GM19452 (cell line): ENCODE results near the gene GTF2H1.
"Not testable (repeated sequence)": the region's sequence is repeated elsewhere in the genome, so short reads cannot be mapped to it uniquely, and the experiment has no call there.

Experiments used
- ATAC-seq: cut with Tn5 transposase; IDR thresholded peaks from one replicate; pipeline ENCODE4 v1.9.1; 2021; ENCODE audit not compliant: unreplicated experiment

The GTF2H1 gene

DNA sequence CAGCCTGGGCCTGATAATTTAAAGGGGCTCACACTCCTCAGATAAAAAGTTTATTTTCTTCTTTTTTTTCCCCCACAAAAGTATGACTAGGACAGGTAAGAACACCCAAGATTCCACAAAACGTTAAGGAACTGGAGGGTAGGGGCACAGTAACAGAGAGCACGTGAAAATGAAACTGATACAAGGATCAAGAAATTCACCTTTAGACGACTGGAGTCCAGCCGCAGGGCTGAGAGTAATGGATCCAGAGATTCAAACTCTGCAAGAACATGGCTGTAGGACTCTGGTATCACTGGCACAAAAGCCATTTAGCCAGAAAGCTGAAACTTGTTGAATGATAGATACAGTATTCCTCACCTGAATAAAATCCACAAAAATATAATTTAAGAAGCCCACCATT is 4.8 kb upstream of the GTF2H1 start:
- no peak for ATAC-seq

DNA sequence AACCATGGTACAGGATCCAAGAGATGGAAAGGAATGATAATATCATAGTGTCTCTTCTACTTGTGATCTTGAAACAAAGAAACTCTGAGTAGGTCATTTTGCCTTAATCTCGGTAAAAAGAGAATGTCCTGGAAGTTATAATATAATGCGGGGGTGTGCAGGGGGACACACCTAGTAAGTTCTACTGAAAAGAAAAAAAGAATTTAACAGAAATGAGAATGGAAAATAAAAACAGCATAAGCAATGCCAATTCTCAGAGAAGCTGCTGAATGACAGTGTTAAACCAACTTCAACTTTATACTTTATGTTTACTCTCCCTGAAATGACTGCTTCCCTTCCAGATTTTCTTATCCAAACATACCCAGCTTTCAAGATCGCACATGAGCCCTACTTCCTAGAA is 2.5 kb upstream of the GTF2H1 start:
- no peak for ATAC-seq

DNA sequence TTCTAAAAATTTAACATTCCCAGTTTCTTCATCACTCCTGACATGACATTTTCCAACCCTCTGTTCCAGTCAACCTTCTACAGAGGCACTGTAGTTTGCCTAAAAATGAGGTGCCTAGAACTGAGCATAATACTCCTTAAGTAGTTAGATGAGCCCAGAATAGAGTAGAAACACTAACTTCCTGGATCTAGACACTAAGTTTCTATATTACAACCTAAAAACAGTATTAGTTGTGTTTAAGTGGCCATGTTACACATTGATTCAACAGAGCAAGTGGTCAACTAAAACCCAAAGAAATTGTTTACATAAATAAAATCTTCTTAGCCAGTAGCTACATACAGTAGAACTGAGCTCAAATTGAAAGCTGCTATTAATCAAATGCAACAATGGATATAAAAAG is 1.8 kb upstream of the GTF2H1 start:
- no peak for ATAC-seq

DNA sequence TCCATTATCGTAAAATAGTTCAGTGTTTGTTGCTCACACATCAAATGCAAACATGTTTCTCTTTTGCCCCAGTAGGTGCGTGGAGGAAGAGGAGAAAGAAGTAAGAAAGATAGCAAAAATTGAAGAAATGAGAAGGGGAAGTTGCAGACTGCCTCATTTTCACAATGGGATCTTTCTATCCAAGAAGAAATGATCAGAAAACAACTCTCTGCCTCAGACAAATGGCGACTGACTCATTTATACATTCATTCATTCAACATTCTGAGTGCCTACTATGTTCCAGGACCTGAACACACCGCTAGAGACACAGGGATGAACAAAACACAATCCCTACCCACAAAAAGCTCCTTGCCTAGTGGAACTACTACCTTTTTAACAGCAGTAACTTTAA is 794 bp upstream of the GTF2H1 start:
- ATAC-seq, result peak; percentile 9

DNA sequence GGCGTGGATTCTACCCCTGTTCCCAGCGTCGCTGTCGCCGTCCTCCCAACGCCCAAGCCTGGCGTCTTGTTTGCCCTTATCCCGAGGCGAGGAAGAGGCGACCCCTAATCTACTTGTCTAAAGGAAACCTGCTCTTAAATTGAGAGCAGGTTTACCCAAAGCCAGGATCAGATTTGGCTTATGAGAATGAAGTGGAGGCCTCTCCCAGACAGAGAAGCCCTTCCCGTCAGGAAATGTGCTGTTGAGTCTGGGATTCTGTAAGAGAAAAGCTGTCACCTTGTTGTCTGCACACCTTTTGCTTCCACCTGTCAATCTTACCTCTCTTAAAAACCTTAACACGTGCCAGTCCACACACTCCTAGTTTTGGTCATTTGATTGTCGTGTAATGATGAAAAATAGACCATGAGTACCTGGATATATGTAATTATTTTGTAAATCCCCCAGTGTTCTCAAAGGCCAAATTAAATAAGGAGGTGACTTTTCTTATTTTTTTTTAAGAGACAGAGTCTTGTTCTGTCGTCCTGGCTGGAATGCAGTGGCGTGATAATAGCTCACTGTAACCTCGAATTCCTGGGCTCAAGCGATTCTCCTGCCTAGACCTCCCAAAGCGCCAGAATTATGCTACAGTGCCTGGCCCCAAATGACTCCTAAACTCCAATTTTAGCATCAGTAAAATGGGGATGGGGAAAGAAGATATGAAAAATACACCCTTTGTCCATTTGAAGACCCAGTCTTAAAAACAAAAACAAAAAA is 627 bp downstream of the GTF2H1 start:
- ATAC-seq, result no peak

DNA sequence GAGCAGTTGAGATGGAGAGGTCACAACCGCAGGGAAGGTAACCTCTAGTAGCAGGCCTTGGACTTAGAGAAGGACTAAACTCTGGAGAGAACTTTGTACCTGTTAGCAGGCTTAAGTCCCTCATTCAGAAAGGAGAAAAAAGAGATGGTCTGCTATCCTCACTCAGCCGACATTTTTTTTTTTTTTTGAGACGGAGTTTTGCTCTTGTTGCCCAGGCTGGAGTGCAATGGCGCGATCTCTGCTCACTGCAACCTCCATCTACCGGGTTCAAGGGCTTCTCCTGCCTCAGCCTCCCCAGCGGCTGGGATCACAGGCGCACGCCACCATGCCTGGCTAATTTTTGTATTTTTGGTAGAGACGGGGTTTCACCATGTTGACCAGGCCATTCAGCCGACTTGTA is 1.5 kb downstream of the GTF2H1 start:
- not testable (repeated sequence) for ATAC-seq

DNA sequence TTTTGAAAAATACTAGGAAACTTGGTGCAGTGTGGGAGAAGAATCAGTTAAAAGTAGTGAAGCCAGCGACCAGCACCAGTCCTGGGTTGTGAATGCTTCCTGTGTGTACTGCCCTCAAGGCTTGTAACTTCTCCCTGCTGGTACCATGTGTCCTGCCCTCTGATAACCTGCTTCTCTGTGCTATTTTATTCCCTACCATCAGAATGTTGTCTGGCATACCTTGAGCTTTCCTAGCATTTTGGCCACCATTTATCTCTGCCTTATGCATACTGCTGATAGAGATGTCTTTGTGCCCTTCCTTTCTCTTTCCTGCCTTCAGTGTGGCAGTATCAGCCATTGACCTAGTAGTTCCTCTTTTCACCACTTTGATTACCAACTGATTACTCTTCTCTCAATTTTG is 2.0 kb downstream of the GTF2H1 start:
- ATAC-seq, result no peak

DNA sequence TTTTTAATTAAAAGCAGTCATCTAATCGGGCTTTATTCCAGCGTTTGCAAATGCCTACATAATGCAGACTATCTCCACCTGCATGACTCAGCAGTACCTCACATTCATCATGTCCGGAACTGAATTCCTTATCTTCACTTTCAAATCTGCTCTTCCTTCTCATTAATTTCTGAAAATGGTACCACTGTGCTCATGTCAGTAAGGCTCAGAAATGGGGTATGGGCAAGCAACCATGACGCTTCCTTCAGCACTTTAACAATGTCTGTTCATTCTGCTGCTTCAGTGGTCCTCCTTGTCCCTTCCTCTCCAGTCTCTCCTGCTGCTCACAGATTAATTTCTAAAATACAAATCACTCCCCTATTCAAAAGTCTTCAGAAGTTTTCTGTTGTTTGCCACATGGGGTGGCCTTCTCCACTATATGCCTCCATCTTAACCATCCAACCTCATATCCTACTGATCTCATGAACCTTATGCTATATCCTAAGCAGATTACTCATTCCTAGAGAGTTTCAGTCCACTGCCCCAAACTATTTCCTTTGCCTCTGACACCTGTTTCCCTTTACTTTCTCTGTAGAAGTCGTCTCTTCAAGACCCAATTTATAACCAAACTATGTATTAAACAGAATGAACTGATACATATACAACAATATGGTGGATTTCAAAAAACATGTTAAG is 7.0 kb downstream of the GTF2H1 start:
- ATAC-seq, result peak; percentile 65

DNA sequence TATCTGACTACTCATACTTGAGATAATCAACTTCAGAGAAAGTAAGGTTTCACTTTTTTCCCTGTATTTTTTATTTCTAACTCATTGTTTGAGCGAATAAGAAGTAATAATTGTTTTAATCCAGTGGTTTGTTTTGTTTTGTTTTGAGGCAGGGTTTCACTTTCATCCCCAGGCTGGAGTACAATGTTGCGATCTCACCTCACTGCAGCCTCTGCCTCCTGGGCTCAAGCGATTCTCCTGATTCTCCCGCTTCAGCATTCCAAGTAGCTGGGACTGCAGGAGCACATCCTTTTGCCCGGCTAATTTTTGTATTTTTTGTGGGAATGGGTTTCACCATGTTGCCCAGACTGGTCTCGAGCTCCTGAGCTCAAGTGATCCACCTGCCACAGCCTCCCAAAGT is 8.6 kb downstream of the GTF2H1 start:
- no peak for ATAC-seq

DNA sequence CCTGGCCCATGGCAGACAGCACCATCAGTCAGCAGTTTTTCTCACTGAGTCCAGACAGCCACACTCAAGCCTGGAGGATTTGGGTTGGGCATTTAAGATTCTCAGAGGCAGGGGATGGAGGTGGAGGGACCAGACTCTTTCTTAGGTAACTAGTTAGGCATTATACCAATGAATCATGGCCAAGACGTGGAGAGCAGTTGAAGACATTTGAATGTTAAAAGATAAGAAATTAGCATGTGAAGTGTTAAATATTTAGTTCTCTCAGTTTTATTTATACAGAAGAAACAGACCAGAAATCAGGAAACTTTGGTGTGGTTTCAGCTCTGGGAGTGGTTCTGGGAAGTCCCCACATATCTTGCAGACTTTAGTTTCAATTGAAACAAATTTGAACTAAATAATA is 9.9 kb downstream of the GTF2H1 start:
- no peak for ATAC-seq

DNA sequence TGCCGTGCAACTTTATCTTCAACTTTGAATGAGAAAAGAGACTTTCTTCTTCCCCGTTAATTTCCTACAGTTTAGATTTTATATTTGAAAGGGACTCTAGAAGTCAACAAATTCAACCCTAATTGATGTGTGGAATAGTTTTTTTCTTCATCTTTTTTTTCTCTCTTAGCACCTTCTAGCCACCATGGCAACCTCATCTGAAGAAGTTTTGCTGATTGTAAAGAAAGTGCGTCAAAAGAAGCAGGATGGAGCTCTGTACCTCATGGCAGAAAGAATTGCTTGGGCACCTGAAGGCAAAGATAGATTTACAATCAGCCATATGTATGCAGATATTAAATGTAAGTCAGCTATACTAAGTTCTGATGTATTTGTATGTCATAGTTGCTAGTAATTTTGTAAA is 10.5 kb downstream of the GTF2H1 start:
- no peak for ATAC-seq

DNA sequence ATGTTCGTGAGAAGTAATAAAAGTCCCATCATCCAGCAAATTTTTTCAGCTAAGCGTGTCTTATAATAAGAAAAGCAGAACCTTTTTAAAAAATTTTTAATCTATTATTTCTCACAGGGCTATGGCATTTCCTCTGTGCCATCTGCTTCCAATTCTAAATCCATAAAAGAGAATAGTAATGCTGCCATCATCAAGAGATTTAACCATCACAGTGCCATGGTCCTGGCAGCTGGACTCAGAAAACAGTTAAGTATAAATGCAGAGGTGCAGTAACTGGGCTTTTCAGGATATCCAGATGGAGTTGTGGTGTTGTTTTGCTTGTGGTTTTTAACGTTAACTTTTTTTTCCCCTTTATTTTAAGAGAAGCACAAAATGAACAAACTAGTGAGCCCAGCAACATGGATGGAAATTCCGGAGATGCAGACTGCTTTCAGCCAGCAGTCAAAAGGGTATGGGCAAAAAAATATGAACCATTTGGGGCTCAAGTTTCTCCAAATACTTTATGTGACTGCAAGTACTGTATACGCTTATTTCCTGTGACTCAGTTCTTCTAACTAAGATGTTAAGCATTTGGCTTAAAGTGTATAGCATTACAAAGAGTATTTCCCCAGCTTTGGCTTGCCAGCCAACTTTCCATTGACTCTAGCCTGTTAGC is 25.2 kb downstream of the GTF2H1 start:
- ATAC-seq, result no peak

DNA sequence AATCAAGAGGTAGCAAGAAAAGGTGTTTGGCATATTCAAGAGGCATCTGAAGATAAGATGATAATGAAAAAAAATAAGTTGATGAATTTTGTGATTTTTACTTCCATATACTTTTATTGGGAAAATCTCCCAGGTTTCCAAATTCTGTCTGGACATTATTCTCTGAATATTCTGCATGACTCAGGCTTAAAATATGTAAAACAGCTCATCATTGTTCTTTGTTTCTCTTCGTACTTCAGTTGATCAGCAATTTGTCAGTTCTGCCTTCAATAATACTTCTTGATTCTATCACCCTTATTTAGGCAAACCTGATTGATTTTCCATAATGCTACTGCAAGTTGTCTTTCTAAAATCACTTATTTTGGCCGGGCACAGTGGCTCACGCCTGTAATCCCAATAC is 30.2 kb downstream of the GTF2H1 start:
- ATAC-seq, result no peak

DNA sequence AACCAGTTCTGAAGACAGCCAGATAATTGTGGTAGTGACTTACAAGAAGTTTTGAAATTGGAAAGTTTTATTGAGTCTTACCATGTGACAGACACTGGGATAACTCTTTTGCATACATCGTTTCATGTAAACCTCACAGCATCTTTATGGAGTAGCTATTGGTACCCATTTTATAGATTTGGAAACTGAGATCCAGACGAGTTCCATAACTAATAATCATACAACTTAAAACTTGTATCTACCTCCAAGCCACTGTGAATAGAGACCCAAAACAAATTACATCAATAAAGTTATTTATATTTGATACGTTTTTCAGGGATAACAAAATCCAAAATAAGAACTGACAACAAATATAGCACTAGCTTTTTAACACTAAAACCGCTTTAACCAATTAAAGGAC is 36.3 kb downstream of the GTF2H1 start:
- no peak for ATAC-seq

DNA sequence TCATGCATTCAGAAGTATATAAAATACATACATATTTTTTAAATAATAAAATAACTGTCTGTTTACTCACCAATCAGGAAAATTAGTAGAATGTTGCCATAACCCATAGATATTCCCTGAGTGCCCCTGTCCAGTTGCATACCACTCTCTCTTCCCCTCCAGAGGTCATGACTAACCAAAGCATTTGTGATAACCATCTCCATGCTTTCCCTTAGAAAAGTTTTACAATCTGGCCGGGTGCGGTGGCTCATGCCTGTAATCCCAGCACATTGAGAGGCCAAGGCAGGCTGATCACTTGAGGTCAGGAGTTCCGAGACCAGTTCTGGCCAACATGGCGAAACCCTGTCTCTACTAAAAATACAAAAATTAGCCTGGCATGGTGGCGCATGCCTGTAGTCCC is 38.8 kb downstream of the GTF2H1 start:
- ATAC-seq, result no peak

DNA sequence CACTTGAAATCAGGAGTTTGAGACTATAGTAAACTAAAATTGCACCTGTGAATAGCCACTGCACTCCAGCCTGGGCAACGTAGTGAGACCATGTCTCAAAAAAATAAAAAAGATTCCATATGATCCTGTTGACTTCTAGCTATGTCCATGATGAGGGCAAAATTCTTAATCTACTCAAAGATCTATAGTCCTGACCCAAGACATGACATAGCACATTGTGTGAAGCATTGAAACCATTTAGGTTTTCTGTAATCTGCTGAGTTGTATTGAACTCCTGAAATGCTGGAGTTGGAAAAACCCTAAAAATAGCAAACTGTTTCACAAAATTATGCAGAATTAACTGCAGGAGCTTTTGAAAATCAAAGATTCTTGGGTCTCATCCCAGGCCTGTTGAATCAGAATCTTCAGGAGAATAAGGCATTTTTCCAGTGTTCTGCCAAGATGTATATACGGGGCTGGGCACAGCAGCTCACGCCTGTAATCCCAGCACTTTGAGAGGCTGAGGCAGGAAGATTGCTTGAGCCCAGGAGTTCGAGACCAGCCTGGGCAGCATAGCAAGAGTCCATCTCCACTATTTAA is 42.2 kb downstream of the GTF2H1 start:
- ATAC-seq, result no peak

DNA sequence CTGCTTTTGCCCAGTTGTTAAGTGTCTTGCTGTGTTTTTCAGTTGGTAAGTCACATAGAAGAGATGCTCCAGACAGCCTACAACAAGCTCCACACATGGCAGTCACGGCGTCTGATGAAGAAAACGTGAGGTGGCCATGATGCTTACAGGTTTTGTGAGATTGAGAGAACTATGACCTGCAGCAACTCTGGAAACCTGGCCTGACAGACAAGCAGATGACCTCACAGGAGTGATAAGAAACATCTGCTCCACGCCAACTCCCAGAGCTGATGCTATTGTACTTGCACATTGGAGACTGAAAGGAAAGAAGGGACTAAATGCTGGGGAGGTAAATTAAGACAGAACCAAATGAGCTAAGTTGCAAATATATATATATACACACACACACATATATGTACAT is 43.4 kb downstream of the GTF2H1 start:
- ATAC-seq, result no peak

DNA sequence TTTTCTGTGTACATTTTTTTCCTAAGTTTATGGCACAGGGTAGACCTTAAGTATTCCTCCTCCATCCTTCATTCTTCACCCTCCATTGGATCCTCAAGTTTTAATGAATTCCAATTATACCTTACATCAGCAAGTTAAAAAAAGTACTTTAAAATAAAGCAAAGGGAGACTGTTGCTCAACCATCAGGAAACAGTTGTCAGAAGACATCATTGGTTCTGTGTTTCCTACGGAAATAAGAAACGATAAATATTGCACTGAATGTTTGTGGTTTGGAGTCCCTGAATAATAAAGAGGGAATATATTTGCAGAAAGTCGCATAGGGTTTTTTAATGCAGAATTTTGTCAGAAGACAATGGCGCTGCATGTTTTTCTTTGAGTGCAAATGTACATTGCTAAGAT is 43.9 kb downstream of the GTF2H1 start:
- ATAC-seq, result no peak

DNA sequence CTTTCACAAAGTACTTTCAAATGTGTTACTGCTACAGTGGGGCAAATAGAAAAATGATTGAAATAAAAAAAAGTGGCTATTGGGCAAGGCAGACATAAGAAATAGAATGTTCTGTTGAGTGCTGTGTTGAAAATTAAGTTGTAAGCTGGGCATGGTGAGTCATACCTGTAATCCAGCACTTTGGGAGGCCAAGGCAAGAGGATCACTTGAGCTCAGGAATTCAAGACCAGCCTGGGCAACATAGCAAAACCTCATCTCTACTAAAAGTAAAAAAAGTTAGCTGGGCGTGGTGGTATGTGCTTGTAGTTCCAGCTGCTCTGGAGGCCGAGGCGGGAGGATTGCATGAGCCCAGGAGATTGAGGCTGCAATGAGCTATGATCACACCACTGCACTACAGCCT is 45.1 kb downstream of the GTF2H1 start:
- ATAC-seq, result no peak

DNA sequence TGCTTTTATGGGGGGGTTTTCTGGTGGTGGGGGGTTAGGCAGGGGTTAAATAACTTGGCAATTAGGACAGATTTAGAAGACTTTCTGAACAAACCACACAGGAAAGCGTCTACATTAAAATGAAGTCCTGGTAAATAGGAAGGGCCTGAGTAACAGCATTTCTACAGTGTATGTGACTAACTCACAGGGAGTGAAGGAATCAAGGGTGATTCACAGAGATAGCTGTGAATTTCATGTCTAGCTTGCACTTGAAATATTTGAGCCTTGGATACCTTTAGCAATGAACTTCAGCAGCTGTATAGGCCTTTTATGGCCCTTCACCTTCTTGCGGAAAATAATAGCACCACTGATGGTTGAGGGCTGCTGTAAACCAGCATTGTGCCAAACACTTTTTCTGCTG is 45.9 kb downstream of the GTF2H1 start:
- ATAC-seq, result no peak

DNA sequence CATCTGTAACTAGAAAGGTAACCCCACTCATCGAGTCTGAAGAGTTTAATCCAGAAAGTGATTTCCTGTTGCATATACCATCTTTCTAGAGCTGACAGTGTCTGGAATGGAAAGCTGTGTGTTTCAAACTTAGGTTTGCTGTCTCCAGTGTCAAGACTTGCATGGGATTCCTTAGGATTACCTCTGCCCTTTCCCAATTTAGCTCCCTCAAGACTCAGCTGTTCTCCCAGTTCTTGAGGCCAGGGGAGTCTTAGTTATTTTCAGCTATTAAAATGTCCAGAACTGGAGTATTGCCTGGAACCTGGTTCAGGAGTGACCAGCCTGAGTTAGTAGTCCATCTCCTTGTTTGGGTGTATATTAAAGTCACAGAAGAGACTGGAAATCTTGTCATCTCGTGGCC is 47.0 kb downstream of the GTF2H1 start:
- no peak for ATAC-seq

DNA sequence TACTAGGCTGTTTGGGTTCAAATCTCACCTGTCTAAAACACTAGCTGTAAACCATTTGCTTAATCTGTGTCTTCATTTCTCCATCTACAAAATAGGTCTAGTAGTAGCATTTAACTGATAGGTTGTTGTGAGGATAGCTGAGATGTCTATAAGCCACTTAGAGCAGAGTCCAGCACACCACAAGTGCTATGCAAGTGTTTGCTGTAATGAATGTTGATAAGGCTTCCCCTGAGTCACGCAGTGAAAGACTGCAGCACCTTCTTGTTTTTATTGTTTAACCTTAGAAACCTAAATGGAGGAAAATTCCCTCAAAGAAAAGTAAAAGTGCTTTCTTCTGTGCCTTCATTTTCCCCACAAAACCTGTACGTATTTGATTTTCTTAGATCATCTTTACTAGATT is 48.9 kb downstream of the GTF2H1 start:
- no peak for ATAC-seq
